Hindlimb muscle (tissue), 1 donor: ENCODE data around the gene TEC. TPM values are rescaled to one million over a fixed set of nuclear protein-coding genes. Genes with fewer than 3 reads are reported as not detected.
"Not testable (repeated sequence)": the region's sequence is repeated elsewhere in the genome, so short reads cannot be mapped to it uniquely, and the experiment has no call there.

ENCODE experiments used
- DNase-seq: peaks from one replicate; pipeline ENCODE4 v3.0.0-alpha.2; 2013
- polyA plus RNA-seq: library from polyadenylated mRNA; unstranded; fragments of 120-200 nt; gene quantifications from one replicate; pipeline ENCODE4 v1.2.1, GENCODE V29; 2013; ENCODE audit not compliant: insufficient read length

TEC gene
- polyA plus RNA-seq, 1 donor, result 0.49 TPM

- no peak for DNase-seq
These were observed 73.8 kb downstream of the TEC start for GRCh38 chr4:48195853-48196252.

- DNase-seq, result no peak
These were observed 74.3 kb downstream of the TEC start for GRCh38 chr4:48195374-48195773.

DNA sequence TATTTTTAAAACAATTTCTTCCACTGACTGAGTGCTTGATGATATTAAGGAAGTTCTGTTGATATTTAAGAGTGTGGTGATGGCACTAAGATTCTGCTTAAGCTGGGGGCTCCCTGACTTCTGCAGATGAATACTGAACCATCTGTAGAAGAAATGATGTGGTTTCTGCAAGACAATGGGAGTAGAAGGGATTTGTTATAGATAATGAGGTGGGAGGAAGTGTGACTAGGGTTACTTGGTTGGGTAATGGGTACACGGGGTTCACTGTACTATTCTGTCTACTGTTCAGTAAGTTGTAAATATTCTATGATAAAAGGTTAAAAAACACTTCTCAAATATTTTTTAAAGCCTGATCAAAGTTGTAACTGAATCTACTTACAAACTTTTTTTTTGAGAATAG, 74.7 kb downstream of the TEC start:
- no peak for DNase-seq

GRCh38 chr4:48193921-48194468, 75.6 kb downstream of the TEC start:
- DNase-seq, result no peak

GRCh38 chr4:48193096-48193836, 76.4 kb downstream of the TEC start:
- DNase-seq, result no peak

- no peak for DNase-seq
These were observed 77.9 kb downstream of the TEC start for GRCh38 chr4:48191758-48192157.

GRCh38 chr4:48190839-48191238, 78.8 kb downstream of the TEC start:
- no peak for DNase-seq

GRCh38 chr4:48189731-48190130, 79.9 kb downstream of the TEC start:
- DNase-seq, result no peak

DNA sequence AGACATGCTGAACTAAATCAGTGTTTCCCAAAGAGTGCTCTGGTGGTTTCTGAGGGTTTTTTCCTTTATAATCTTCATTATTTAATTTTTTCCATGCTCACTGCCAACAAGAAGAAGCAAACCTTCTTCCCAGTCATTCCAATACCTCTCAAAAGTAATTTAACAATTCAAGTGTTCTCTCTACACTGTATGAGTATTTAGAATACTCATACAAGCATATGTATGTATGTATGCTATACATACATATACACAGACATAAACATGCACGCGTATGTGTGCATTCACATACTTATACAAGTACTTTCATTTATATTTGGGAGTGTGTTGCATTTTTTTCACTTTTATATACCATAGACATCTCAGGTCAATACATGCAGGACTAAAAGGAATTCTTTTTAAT, 81.2 kb downstream of the TEC start:
- DNase-seq, result no peak

GRCh38 chr4:48187813-48188212, 81.8 kb downstream of the TEC start:
- DNase-seq, result no peak

DNA sequence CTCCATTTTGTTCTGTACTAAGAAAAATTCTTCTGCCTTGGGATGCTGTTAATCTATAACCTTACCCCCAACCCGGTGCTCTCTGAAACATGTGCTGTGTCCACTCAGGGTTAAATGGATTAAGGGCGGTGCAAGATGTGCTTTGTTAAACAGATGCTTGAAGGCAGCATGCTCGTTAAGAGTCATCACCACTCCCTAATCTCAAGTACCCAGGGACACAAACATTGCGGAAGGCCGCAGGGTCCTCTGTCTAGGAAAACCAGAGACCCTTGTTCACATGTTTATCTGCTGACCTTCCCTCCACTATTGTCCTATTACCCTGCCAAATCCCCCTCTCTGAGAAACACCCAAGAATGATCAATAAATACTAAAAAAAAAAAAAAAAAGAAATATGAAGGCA, 82.6 kb downstream of the TEC start:
- DNase-seq, result not testable (repeated sequence)

GRCh38 chr4:48186394-48186793, 83.2 kb downstream of the TEC start:
- not testable (repeated sequence) for DNase-seq

DNA sequence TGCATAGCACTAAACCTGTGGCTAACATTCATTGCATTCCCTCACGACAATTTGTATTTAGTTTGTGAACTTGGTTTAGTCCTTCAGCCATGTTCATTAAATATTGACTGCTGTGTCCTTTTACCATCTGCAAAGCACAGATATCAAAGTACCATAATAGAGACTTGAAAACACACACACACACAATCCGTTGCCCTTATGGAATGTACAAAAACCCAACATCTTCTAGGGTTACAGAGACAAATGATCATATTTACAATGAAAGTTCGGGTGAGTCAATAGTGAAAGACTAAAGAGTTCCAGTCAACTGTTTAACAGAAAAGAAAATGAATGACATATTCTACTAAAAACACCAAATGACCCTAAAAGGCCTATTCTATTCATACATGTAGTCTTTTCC, 84.8 kb downstream of the TEC start:
- DNase-seq, result no peak

DNA sequence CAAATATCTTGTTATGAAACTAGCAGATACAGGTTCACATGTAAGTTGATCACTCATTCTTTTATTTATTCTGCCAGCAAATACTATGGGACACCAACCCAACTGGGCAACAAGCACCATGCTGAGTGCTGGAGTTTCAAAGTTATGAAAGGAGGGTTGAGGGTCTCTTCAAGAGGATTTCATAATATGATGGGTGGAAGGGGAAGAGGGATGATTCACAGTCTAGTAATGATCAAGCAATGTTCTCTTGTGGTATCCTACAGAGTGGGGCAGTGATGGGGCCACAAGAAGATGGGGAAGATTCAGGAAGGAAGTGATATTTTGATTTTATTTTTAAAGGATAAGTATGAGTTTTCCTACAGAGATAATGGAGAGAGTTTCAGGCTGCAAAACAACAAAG, 89.4 kb downstream of the TEC start:
- no peak for DNase-seq

- DNase-seq, result no peak
These were observed 90.7 kb downstream of the TEC start for GRCh38 chr4:48178931-48179330.

DNA sequence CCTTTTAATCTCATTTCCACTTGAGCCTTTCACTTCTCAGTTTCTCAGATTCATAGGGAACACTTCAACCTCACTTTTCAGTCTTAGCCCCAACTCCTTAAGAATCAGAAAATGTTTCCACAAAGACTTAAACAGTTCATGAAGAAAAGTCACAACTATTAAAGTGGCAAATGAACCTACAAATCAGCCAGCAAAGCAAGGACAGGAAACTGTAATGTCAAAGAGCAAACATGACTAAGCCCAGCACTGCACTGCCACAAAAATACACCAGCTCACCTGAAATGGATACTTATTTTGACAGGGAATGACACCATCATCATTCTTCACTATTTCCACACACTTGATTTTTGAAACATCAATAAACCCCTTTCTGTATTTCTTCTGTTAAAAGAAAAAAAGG, 93.8 kb downstream of the TEC start:
- no peak for DNase-seq

- DNase-seq, result no peak
These were observed 94.3 kb downstream of the TEC start for GRCh38 chr4:48175328-48175727.

- DNase-seq, result no peak
These were observed 96.3 kb downstream of the TEC start for GRCh38 chr4:48173056-48173991.

- no peak for DNase-seq
These were observed 97.0 kb downstream of the TEC start for GRCh38 chr4:48172651-48173050.

DNA sequence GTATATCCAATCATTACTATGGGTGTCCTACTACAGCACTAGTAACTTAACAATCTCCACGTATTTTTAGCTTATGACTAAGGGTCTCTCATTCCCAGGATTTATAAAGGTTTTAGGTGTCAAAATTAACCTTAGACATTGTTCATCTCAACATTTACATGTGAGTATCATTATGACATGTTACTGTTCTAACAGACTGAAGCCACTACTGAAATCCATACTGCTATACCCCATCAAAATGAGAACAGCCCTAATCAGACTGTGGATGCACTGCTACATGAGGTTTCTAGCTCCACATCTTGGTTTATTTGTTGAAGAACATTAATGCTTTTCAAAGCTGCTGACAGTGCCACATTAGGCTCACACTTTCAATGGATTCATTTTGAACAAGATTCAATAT, 100.0 kb downstream of the TEC start:
- DNase-seq, result no peak

DNA sequence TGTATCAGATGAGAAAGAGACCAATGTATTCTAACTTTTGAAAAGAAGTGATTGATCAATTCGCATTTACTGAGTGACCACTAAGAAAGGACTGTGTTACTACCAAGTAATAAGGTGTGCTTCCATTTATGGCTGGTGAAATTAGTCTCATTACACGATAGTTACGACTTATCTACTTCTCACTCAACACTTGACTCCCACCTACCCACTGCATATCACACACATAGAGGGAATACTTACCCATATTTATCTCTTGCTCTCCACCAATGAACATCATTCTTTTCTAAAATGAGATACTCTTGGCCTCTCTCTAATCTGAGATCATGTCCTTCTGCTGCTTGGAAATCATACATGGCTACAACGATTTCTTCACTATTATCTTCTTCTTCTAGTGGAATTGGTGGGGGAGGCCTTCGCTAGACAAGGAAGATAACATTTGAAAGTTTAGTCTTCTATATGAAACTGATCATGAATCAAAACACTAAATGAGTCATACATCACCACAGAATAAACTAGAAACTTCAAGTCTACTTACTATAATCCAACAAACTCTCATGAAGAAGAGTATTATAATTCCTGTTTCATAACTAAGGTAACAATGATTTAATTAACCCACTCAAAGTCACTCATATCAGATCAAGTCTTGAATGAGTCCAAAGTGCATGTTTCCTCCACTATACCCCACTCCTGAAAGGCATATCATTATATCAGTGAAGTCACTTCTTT, 101.9 kb downstream of the TEC start:
- DNase-seq, result no peak

DNA sequence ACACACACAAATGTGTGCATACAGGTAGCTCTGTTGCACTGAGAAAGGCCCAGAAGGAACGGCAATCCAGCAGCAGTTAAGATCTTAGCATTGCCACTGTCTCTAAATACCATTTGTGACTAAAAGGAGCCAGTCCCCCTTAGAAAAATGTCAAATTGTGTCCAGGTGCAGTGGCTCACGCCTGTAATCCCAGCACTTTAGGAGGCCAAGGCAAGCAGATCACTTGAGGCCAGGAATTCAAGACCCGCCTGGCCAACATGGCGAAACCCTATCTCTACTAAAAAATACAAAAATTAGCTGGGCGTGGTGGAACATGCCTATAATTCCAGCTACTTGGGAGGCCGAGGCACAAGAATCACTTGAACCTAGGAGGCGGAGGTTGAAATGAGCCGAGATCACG, 105.1 kb downstream of the TEC start:
- DNase-seq, result not testable (repeated sequence)

DNA sequence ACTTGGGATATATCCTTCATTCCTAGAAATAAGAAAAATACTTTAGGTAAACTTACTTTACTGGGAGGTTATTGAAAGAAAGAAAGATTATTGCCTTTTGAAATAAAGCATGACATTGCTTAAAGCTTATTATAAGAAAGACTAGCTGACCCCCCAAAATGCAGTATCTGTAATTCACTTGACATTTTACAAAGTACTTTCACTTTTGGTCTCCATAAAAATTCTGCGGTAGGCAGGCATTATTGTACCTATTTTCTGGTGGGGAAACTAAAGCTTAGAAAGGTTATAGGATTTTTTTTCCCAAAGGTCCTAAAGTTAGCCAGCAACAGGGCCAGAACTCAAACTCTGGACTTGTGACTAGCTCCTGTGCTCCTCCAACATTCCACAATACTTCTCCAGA, 105.9 kb downstream of the TEC start:
- no peak for DNase-seq
